Uterus (tissue), 4 donors: ENCODE measurements around the gene ANKRD36C. TPM values are rescaled to one million over a fixed set of nuclear protein-coding genes. Genes with fewer than 3 reads are reported as not detected.
"Not testable (repeated sequence)": the region's sequence is repeated elsewhere in the genome, so short reads cannot be mapped to it uniquely, and the experiment has no call there.

ENCODE experiments used
- DNase-seq, 2 donors: peaks; one replicate each; pipeline ENCODE4 v3.0.0-alpha.2; 2019 to 2020
- H3K27ac ChIP-seq, 2 donors: fragments of 200-600 bp; sonication (generic); 1 replicate in 1 of 2; 2 replicates in 1 of 2; pipeline ENCODE4 v1.5.1; 2016 to 2018
- H3K27me3 ChIP-seq, 2 donors: fragments of 200-600 bp; sonication (generic); one replicate each; pipeline ENCODE4 v1.5.1; 2018 to 2019; ENCODE audit warnings: control low read depth in 1 of 2
- H3K36me3 ChIP-seq, 2 donors: fragments of 200-600 bp; sonication (generic); one replicate each; pipeline ENCODE4 v1.5.1; 2019; ENCODE audit warnings: control low read depth in 1 of 2
- H3K4me1 ChIP-seq, 2 donors: fragments of 200-600 bp; sonication (generic); one replicate each; pipeline ENCODE4 v1.5.1; 2018 to 2019; ENCODE audit warnings: control low read depth in 1 of 2
- H3K4me3 ChIP-seq, 2 donors: fragments of 200-600 bp; sonication (generic); 1 replicate in 1 of 2; 2 replicates in 1 of 2; pipeline ENCODE4 v1.5.1; 2018 to 2019; ENCODE audit warnings: mild to moderate bottlenecking in 1 of 2
- H3K9me3 ChIP-seq, 2 donors: fragments of 200-600 bp; sonication (generic); one replicate each; pipeline ENCODE4 v1.5.1; 2019; ENCODE audit warnings: control low read depth in 1 of 2
- CTCF ChIP-seq, 4 experiments: fragments of 200-600 bp in 2 of 4; fragments of 450-650 bp in 2 of 4; sonication (generic) in 2 of 4; IDR thresholded peaks; one replicate each; pipeline ENCODE4 v1.5.1; 2016 to 2019; ENCODE audit warnings: antibody characterized with exemption in 4 of 4, mild to moderate bottlenecking in 2 of 4, moderate library complexity in 1 of 4
- POLR2A ChIP-seq, 2 donors: fragments of 450-650 bp; IDR thresholded peaks; one replicate each; pipeline ENCODE4 v1.6.1; 2016; ENCODE audit warnings: antibody characterized with exemption in 2 of 2, mild to moderate bottlenecking in 1 of 2, moderate library complexity in 1 of 2
- intact Hi-C: fragments of 100-400 bp; cut with DNase I; formaldehyde crosslinking; loops from one replicate; pipeline ENCODE4 v1.15.1; 2023; ENCODE audit warnings: low total_unique reads
- total RNA-seq, 4 donors: library from RNA; depleted of rRNA in 3 of 4; stranded (reverse); fragments of >200 nt in 3 of 4; gene quantifications; one replicate each; pipeline versions ENCODE4 v1.1.0 to v1.2.4, GENCODE V29; 2014 to 2023
- donor health status: DM: yes; HTN: yes; CAD: no.

The ANKRD36C gene
- total RNA-seq, 4 donors from 2014 or later = 37.1 to 228 (median 58.2) TPM

GRCh38 chr2:95915131-95915530 is 76.5 kb downstream of the ANKRD36C start:
- H3K27me3 ChIP-seq, intact Hi-C loops: not testable (repeated sequence)

GRCh38 chr2:95911431-95911830 is 80.2 kb downstream of the ANKRD36C start:
- H3K27ac ChIP-seq, H3K36me3 ChIP-seq, H3K4me1 ChIP-seq, intact Hi-C loops, H3K9me3 ChIP-seq, H3K27me3 ChIP-seq, DNase-seq, H3K4me3 ChIP-seq: not testable (repeated sequence)

More at GRCh38 chr2:95915131-95915530, 76.5 kb downstream of the ANKRD36C start:
- not testable (repeated sequence) for H3K4me1 ChIP-seq, H3K27ac ChIP-seq, H3K4me3 ChIP-seq, H3K9me3 ChIP-seq, H3K36me3 ChIP-seq, DNase-seq

- H3K27ac ChIP-seq, DNase-seq, H3K4me3 ChIP-seq, H3K27me3 ChIP-seq, intact Hi-C loops, H3K36me3 ChIP-seq, H3K4me1 ChIP-seq, H3K9me3 ChIP-seq: not testable (repeated sequence)
These were observed 97.2 kb downstream of the ANKRD36C start for GRCh38 chr2:95894443-95894842.

GRCh38 chr2:95867929-95868328 is 123.7 kb downstream of the ANKRD36C start:
- intact Hi-C loops, H3K4me1 ChIP-seq, H3K9me3 ChIP-seq, H3K27me3 ChIP-seq, H3K4me3 ChIP-seq, H3K36me3 ChIP-seq, DNase-seq, H3K27ac ChIP-seq: not testable (repeated sequence)

GRCh38 chr2:95867047-95867677 is 124.5 kb downstream of the ANKRD36C start:
- H3K36me3 ChIP-seq, H3K27me3 ChIP-seq, H3K27ac ChIP-seq, intact Hi-C loops, H3K4me1 ChIP-seq, DNase-seq, H3K4me3 ChIP-seq, H3K9me3 ChIP-seq: not testable (repeated sequence)

- H3K4me1 ChIP-seq, H3K36me3 ChIP-seq, H3K4me3 ChIP-seq, intact Hi-C loops, DNase-seq, H3K9me3 ChIP-seq, H3K27ac ChIP-seq, H3K27me3 ChIP-seq: not testable (repeated sequence)
These were observed 129.5 kb downstream of the ANKRD36C start for GRCh38 chr2:95862121-95862520.

GRCh38 chr2:95836151-95836550 is 155.5 kb downstream of the ANKRD36C start:
- DNase-seq = no peak
- no peaks in the 10 kb centered on the region for H3K27me3 ChIP-seq
- no peak for TF ChIP-seq CTCF (IDR thresholded peaks at IDR 0.05)
- no peak for TF ChIP-seq POLR2A (IDR thresholded peaks at IDR 0.05)
- intact Hi-C loops = no loop called here
- no peaks in the 10 kb centered on the region for H3K4me1 ChIP-seq
- H3K27ac ChIP-seq = no peak overlapping the region
- H3K9me3 ChIP-seq = no peaks in the 10 kb centered on the region
- no peaks in the 10 kb centered on the region for H3K36me3 ChIP-seq
- no peak overlapping the region for H3K4me3 ChIP-seq

GRCh38 chr2:95834077-95835013 is 157.3 kb downstream of the ANKRD36C start:
- H3K36me3 ChIP-seq, DNase-seq, H3K4me1 ChIP-seq, H3K27me3 ChIP-seq, H3K27ac ChIP-seq, H3K9me3 ChIP-seq, H3K4me3 ChIP-seq, intact Hi-C loops: not testable (repeated sequence)

GRCh38 chr2:95824218-95824617 is 167.4 kb downstream of the ANKRD36C start:
- peaks cover 0 to 48% of the 10 kb centered on the region in 2 donors for H3K9me3 ChIP-seq
- not testable (repeated sequence) for H3K4me3 ChIP-seq, DNase-seq

GRCh38 chr2:95817521-95817920 is 174.1 kb downstream of the ANKRD36C start:
- H3K36me3 ChIP-seq, intact Hi-C loops, H3K27ac ChIP-seq, H3K4me1 ChIP-seq, DNase-seq, H3K27me3 ChIP-seq, H3K4me3 ChIP-seq: not testable (repeated sequence)
- peaks cover 0 to 39% of the 10 kb centered on the region in 2 donors for H3K9me3 ChIP-seq

More at GRCh38 chr2:95824218-95824617, 167.4 kb downstream of the ANKRD36C start:
- H3K36me3 ChIP-seq, H3K4me1 ChIP-seq, H3K27me3 ChIP-seq, intact Hi-C loops, H3K27ac ChIP-seq: not testable (repeated sequence)

GRCh38 chr2:95813311-95813710 is 178.3 kb downstream of the ANKRD36C start:
- H3K4me3 ChIP-seq, H3K36me3 ChIP-seq, DNase-seq, intact Hi-C loops, H3K27ac ChIP-seq, H3K27me3 ChIP-seq, H3K4me1 ChIP-seq: not testable (repeated sequence)
- H3K9me3 ChIP-seq = peaks cover 0 to 16% of the 10 kb centered on the region in 2 donors
